ENCODE results near the gene TTC21B.
"Not testable (repeated sequence)": the region's sequence is repeated elsewhere in the genome, so short reads cannot be mapped to it uniquely, and the experiment has no call there.

Gene TTC21B

GRCh38 chr2:165877565-165878550 lies 75.7 kb downstream of the TTC21B start:
- no peak for DNase-seq

- no peak for DNase-seq
These were observed 76.9 kb downstream of the TTC21B start for GRCh38 chr2:165876712-165877111.

GRCh38 chr2:165876269-165876668 lies 77.3 kb downstream of the TTC21B start:
- no peak for DNase-seq

DNA sequence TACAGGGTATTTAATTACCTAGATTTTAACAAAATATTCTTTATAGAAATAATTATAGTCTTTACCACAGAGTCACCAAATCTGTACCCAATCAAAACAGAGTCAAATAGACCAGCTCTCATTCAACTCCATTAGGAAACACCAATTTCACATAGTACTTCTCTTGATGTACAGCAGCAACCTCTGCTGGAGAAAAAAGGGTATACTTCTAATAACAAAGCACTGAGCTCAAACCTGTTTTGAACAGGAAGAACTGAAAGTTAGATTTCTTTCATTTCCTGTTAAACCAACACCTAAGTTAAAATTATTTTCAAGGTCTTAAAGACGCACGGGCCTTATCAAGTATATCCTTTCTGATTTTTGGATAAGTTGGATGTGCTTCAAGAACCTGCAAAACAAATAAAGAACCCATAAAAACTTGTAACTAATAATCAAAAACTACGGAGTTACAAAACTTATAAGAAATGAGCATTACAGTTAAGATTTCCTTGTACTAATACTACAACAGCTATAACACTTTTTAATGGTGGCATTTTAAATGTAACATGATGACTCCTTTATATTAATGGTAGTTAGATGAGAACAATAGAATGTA lies 79.0 kb downstream of the TTC21B start:
- DNase-seq: no peak

DNA sequence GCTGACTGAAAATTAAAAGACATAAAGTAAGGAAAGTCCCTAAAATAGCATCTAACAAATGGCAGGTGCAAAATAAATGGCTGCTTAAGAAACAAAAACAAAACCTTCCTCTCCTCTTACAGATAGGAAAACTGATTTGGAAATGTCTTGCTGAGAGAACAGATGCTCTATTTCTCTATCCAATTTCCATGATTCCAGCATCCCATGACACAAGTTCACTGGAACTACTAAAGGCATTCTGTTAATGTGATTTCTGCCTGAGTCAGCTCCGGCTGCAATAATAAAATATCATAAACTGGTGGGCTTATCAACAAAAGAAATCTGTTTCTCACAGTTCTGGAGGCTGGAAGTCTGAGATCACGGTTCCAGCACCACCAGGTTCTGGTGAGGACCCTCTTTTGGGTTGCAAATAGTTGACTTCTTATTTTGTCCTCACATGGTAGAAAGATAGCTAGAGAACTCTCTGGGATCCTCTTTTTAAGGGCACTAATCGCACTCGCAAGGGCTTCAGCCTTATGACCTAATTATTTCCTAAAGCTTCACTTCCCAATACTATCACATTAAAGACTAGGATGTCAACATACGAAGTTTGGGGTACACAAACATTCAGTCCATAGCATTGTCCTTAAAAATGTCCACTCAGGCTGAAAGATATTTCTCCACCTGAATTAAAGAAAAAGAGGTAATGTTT lies 81.3 kb downstream of the TTC21B start:
- DNase-seq: no peak

DNA sequence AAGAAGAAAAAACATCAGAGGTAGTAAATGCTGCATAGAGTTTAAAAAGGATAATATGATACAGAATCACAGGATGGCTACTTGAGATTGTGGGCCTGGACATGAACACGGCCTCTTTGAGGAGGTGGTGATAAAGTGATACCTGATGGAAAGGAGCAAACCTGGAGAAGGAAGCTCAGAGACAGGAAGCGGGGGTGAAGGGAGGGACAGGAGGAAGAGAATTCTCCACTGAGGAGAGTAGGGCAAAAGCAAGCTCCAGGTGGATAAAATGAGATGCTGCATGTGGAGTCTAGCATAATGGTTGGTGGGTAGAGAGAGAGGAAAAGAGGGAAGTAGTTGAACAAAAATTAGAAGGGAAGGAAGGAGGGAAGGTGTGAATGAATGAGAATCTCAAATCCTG lies 82.6 kb downstream of the TTC21B start:
- DNase-seq: no peak

GRCh38 chr2:165870346-165870745 lies 83.2 kb downstream of the TTC21B start:
- no peak for DNase-seq

GRCh38 chr2:165868211-165868610 lies 85.4 kb downstream of the TTC21B start:
- no peak for DNase-seq

GRCh38 chr2:165864296-165864695 lies 89.3 kb downstream of the TTC21B start:
- DNase-seq: no peak

DNA sequence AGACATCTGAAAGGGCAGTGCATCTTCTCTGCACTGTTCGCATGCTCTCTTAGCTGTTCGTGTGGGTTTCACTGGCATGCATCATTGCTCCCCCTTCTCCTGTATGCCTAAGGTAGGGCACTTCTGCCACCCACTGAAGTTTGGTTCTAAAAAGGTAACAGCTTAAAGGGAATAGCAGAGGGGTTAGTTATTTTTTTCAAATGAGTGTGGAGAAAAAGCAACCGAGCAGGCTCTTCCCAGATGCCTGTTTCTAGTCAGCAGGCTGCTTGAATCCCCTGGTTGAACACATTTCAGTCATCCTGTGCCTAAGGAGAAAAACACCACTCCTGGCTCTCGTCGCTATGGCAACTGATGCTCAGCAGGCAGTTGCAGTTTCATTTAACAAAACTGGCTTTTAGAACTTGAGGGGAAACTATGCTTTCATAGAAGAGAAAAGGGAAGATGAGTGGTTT lies 89.7 kb downstream of the TTC21B start:
- DNase-seq: no peak

DNA sequence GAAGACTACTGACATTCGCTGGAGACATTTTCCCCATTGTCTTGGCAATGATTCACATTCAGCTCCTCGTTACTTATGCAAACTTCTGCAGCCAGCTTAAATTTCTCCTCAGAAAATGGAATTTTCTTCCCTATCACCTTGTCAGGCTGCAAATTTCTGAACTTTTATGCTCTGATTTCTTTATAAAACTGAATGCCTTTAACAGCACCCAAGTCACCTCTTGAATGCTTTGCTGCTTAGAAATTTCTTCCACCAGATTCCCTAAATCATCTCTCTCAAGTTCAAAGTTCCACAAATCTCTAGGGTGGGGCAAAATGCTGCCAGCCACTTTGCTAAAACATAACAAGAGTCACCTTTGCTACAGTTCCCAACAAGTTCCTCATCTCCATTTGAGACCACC lies 92.5 kb downstream of the TTC21B start:
- not testable (repeated sequence) for DNase-seq

GRCh38 chr2:165859723-165860122 lies 93.9 kb downstream of the TTC21B start:
- DNase-seq: not testable (repeated sequence)

GRCh38 chr2:165857876-165858275 lies 95.7 kb downstream of the TTC21B start:
- no peak for DNase-seq

GRCh38 chr2:165852394-165852793 lies 101.2 kb downstream of the TTC21B start:
- no peak for DNase-seq

DNA sequence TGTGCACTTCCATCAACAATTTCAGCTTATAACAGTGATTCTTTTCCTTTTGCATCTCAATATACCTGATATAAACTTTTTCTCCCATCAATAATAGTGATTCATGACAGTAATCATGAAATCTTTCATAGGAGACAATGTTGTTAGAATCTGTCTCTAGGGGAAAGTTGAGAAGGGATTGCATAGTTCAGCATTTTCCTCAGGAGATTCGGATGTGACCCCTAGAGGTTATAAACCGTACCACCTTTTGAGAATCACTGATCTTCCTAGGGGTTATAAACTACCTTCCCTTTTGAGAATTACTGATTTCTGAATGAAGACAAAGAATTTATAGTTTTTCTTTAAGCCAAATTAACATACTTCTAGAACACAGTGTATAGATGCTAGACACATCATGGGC lies 106.6 kb downstream of the TTC21B start:
- DNase-seq: no peak

DNA sequence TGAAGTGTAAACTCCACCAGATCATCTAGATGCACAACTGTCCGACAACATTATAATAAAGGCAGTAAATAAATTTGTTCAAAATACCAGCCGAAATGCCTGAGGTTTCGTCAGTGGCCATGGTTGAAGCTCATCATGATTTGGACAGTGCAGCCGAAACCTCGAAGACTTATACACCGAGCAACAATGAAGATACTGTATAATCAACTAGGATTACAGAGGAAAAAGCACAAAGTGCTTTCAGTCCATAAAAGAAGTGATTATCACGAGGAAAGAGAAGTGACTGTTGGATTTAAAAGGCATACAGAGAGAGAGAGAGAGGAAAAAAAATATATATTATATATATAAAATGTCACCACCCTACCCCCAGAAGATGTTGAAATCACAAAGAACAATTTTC lies 107.5 kb downstream of the TTC21B start:
- DNase-seq: no peak

DNA sequence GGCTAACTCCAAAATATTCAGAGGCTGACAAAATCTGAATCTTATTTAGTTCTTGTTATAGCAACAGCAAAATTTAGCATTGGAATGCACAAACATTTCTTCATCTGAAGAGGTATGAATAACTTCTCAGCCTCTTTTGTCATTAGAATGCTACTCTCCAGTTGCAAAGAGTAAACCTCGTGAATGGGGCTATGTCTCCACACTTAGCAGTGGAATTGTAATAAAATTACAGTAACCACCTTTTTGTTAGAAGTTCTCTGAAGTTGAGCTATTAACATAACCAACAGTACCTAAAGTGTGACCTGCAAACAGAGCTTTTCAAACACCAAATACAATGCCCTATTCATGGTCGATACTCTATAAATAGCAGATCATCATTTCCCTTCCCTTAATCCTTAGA lies 109.4 kb downstream of the TTC21B start:
- no peak for DNase-seq

GRCh38 chr2:165843351-165843750 lies 110.2 kb downstream of the TTC21B start:
- no peak for DNase-seq

DNA sequence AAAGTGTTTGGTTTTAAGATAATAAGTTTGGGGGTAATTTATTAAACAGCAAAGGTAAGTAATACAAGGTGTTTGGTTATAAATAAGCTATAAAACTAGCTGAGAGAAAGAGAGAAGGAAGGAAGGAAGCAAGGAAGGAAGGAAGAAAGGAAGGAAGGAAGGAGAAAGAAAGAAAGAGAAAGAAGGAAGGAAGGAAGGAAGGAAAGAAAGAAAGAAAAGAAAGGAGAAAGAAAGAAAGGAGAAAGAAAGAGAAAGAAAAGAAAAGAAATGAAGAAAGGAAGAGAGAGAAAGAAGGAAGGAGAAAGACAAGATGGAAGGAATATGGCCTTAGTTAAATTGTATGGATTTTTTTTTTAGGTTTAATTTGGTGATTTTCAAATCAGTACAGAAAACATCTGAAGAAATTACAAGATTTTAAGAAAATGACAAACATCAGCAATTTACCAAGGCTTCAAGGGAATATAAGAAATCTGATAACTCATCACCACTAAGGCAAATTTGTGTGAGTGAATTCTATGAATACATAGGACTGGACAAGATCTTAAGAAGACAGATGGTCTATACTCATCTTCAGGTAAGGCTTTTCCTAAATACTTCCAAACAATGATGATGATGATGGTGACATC lies 113.1 kb downstream of the TTC21B start:
- DNase-seq: no peak

DNA sequence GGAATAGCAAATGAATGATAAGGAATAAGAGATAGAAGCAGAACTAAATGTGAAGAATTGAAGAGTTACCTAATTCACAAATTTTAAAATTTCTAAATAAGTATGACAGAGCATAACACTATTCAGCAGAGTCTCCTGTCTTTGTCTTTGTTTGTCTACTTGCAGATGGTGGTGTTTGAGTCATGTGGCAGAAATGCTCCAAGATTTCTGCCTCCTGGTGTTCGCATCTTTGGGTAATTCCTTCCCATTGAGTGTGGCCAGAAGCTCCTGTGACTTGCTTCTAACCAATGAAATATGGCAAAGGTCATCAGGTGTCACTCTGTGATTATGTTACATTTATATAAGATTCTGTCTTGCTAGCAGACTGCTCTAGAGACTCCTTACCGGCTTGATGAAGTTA lies 114.0 kb downstream of the TTC21B start:
- DNase-seq: no peak

- DNase-seq: no peak
These were observed 116.5 kb downstream of the TTC21B start for GRCh38 chr2:165837122-165837521.

GRCh38 chr2:165835363-165835762 lies 118.2 kb downstream of the TTC21B start:
- DNase-seq: no peak

DNA sequence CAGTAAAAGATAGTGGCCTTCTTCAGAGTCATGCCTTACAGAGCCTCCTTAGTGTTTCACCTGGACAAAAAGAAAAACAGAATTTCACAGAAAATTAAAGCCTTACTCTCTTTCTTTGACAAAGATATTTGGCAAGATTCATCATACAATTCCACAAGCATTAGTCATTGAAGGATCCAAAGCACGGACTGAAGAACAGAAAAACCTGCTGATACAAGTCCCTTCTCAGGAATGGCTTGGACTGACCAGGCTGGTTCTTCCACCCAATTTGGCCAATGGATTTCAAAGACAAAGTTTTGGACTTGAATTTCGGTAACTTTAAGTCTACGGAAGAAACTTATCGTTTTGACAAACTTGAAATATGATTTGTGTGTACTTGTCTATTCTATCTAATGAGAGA lies 120.4 kb downstream of the TTC21B start:
- no peak for DNase-seq

Data from activated CD4-positive, CD25-positive, alpha-beta regulatory T cell treated with anti-CD3 and anti-CD28 coated beads, Interleukin-2, amount 50 U/mL, for 72 hours (primary cell).